ENCODE results near the gene MRPL44. TPM values are rescaled to one million over a fixed set of nuclear protein-coding genes. Genes with fewer than 3 reads are reported as not detected.

The MRPL44 gene
- total and polyA plus RNA-seq, 2 of the 13 experiments (the other 11 are each of a cell fraction or from before 2014, with no cell fraction given): 38.4 to 78.0 TPM

GRCh38 chr2:223997938-223998337 lies 40.7 kb downstream of the MRPL44 start (continued):
- TF ChIP-seq SOX6 (IDR thresholded peaks at IDR 0.05) (no peak), SOX6 (CRISPR knock-in tag; IDR thresholded peaks at IDR 0.05) (peak; percentile 83), ZNF3 (CRISPR knock-in tag; IDR thresholded peaks at IDR 0.05) (0 out of 2 replicates have a peak, but pooled peaks have one; percentile 46), MLLT10 (CRISPR knock-in tag; IDR thresholded peaks at IDR 0.05) (no peak), UBTF (CRISPR knock-in tag; IDR thresholded peaks at IDR 0.05) (no peak), TBL1XR1 (IDR thresholded peaks at IDR 0.05; ENCODE audit: borderline replicate concordance, low read length, partially characterized antibody) (peak; percentile 34), ZNF142 (CRISPR knock-in tag; IDR thresholded peaks at IDR 0.05) (no peak), HDAC1 (CRISPR knock-in tag; IDR thresholded peaks at IDR 0.05) (0 out of 2 replicates have a peak, but pooled peaks have one; percentile 39), ZNF841 (CRISPR knock-in tag; IDR thresholded peaks at IDR 0.05; ENCODE audit: borderline replicate concordance) (no peak), ZNF143 (CRISPR knock-in tag; IDR thresholded peaks at IDR 0.05) (no peak), ZMYM2 (CRISPR knock-in tag; IDR thresholded peaks at IDR 0.05) (peak; percentile 53; the same call in 1 of the 2 replicates), PATZ1 (CRISPR knock-in tag; IDR thresholded peaks at IDR 0.05) (0 out of 2 replicates have a peak, but pooled peaks have one; percentile 12), ATF4 (CRISPR knock-in tag; IDR thresholded peaks at IDR 0.05) (0 out of 4 replicates have a peak, but pooled peaks of 1 of the 2 experiments have one; percentile 45), ETV5 (CRISPR knock-in tag; IDR thresholded peaks at IDR 0.05; ENCODE audit: borderline replicate concordance) (peak; percentile 46; the same call in 1 of the 2 replicates), FOXA3 (CRISPR knock-in tag; IDR thresholded peaks at IDR 0.05) (peak; percentile 41; the same call in 1 of the 2 replicates), IRF2 (CRISPR knock-in tag; IDR thresholded peaks at IDR 0.05) (peak; percentile 55; the same call in 1 of the 2 replicates), ZNF235 (CRISPR knock-in tag; IDR thresholded peaks at IDR 0.05; ENCODE audit: borderline replicate concordance) (no peak), CREM (IDR thresholded peaks at IDR 0.05) (peak; percentile 30; the same call in 1 of the 2 replicates), CREM (CRISPR knock-in tag; IDR thresholded peaks at IDR 0.05) (no peak), SIN3B (IDR thresholded peaks at IDR 0.05; ENCODE audit: low read length) (no peak)

All from HepG2 (cell line).